Cardiac muscle cell (in vitro differentiated cells and primary cell): ENCODE results near the gene ZNF622. TPM values are rescaled to one million over a fixed set of nuclear protein-coding genes. Genes with fewer than 3 reads are reported as not detected.
A peak's percentile ranks its signal among the peaks of the same experiment; 100 is the strongest.

Experiments
- DNase-seq, 2 donors: peaks; one replicate each; pipeline versions ENCODE4 v3.0.0 to v3.0.0-alpha.2; 2010 to 2017; ENCODE audit warnings: low read depth in 1 of 2, low spot score in 1 of 2
- H3K27ac ChIP-seq: fragments of 200-600 bp; sonication (generic); 2 replicates; pipeline ENCODE4 v1.5.1; 2016
- H3K27me3 ChIP-seq: fragments of 200-600 bp; sonication (generic); 2 replicates; pipeline ENCODE4 v1.6.0; 2016; ENCODE audit warnings: control low read depth
- H3K36me3 ChIP-seq: fragments of 200-600 bp; sonication (generic); 2 replicates; pipeline ENCODE4 v1.5.1; 2016; ENCODE audit warnings: control low read depth
- H3K4me1 ChIP-seq: fragments of 200-600 bp; sonication (generic); 2 replicates; pipeline ENCODE4 v1.8.1; 2017; ENCODE audit warnings: low read depth, mild to moderate bottlenecking, mixed run types
- H3K4me3 ChIP-seq: fragments of 200-600 bp; sonication (generic); 2 replicates; pipeline ENCODE4 v1.5.1; 2016; ENCODE audit warnings: mild to moderate bottlenecking
- H3K9me3 ChIP-seq: fragments of 200-600 bp; sonication (generic); 2 replicates; pipeline ENCODE4 v1.5.1; 2017; ENCODE audit warnings: low read depth, mild to moderate bottlenecking, control low read depth
- polyA plus RNA-seq: library from polyadenylated mRNA; unstranded; fragments of >200 nt; fragmentation: Nextera tagmentation; extraction: Ambion mirVana; gene quantifications from 2 replicates; pipeline ENCODE4 v1.2.1, GENCODE V29; 2016
- total RNA-seq: library from RNA; depleted of rRNA; stranded (reverse); fragments of >200 nt; gene quantifications from 2 replicates; pipeline ENCODE4 v1.2.3, GENCODE V29; 2016
- TF ChIP-seq, protein P1 (sequence below): IDR thresholded peaks from 2 replicates; pipeline ENCODE4 v1.5.1; 2012; ENCODE audit warnings: low read depth, mild to moderate bottlenecking, low read length

ZNF622 gene
- total and polyA plus RNA-seq, 2 experiments from 2014 or later, result 42.4 to 44.3 TPM

DNA sequence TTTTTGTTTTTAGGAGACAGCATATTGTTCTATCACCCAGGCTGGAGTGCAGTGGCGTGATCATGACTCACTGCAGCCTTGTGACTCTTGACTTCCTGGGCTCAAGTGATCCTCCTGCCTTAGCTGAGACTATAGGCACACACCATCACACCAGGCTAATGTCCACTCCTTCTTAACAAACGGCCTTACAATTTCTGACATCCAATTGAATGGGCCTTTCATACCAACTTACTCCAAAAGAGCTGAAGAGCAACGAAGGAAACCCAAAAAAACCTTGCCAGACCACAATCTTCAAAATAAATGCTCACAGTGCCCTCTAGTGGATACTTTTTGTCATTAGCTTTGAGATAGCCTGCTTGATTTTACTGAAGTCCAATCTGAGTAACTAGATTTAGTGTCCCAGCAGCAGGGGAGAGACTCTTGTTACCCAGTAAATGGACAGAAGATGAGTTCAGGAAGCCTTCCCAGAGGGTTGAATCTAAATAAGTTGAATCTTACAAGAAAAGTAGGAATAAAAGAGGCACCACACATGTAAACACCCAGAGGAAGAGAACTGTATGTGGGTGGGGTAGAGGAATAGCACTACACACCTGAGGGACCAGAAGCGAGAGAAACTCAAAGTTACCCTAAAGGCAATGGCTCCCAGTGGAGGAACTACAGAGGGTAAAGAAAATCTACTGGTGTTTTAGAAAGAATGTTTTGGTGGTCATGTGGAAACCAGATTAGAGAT is 9.3 kb downstream of the ZNF622 start:
- Histone ChIP-seq H3K27me3 (no peaks in the 10 kb centered on the region), H3K9me3 (no peaks in the 10 kb centered on the region), H3K4me1 (no peaks in the 10 kb centered on the region), H3K27ac (no peak overlapping the region), H3K4me3 (no peak overlapping the region), H3K36me3 (peaks cover 46% of the 10 kb centered on the region)
- TF ChIP-seq, protein P1, sequence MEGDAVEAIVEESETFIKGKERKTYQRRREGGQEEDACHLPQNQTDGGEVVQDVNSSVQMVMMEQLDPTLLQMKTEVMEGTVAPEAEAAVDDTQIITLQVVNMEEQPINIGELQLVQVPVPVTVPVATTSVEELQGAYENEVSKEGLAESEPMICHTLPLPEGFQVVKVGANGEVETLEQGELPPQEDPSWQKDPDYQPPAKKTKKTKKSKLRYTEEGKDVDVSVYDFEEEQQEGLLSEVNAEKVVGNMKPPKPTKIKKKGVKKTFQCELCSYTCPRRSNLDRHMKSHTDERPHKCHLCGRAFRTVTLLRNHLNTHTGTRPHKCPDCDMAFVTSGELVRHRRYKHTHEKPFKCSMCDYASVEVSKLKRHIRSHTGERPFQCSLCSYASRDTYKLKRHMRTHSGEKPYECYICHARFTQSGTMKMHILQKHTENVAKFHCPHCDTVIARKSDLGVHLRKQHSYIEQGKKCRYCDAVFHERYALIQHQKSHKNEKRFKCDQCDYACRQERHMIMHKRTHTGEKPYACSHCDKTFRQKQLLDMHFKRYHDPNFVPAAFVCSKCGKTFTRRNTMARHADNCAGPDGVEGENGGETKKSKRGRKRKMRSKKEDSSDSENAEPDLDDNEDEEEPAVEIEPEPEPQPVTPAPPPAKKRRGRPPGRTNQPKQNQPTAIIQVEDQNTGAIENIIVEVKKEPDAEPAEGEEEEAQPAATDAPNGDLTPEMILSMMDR, result peak; percentile 60
- peak; percentile 77 to 87 for DNase-seq

DNA sequence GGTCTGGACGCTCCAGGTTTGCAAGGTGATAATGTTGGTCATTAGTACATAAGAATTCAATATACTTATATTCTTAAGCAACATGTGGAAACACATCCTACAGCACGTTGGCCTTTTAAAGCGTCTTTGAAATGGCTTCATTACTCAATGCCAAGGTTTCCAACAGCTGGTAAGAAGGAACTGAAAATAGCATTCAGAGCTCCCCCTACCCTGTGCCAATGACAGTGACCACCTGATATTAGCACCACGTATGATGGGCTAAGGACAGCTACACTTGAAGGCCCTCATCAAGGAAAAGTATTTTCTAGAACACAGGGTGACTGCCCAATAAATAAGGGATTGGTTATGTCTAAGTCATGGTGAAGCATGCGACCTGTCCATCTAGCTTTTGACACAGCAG is 9.9 kb downstream of the ZNF622 start:
- Histone ChIP-seq H3K9me3 (no peaks in the 10 kb centered on the region), H3K27ac (no peak overlapping the region), H3K27me3 (no peaks in the 10 kb centered on the region), H3K4me1 (no peaks in the 10 kb centered on the region), H3K4me3 (no peak overlapping the region), H3K36me3 (peaks cover 47% of the 10 kb centered on the region)
- peak in 1 of 2 donors; percentile 6 for DNase-seq
- TF ChIP-seq, protein P1, result no peak

DNA sequence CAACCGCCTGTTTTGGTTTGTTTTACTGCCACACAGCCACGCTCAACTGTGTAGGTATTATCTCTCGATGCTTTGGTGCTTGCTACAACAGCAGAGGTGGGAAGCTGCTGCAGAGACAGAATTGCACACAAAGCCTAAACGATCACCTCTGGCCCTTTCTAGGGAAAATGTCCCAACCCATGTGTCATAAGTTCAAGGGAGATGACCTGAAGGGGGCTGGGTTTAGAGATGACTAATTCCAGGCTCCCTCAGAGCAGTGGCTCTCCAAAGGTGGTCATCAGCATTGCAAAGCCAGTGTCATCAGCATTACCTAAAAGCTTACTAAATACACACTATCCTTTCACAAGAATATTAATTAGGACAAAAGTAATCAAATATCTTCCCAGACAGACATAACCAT is 10.9 kb downstream of the ZNF622 start:
- Histone ChIP-seq H3K4me3 (no peak overlapping the region), H3K27me3 (no peaks in the 10 kb centered on the region), H3K36me3 (peaks cover 49% of the 10 kb centered on the region), H3K4me1 (no peaks in the 10 kb centered on the region), H3K27ac (no peak overlapping the region), H3K9me3 (no peaks in the 10 kb centered on the region)
- no peak for DNase-seq
- TF ChIP-seq, protein P1, result no peak

DNA sequence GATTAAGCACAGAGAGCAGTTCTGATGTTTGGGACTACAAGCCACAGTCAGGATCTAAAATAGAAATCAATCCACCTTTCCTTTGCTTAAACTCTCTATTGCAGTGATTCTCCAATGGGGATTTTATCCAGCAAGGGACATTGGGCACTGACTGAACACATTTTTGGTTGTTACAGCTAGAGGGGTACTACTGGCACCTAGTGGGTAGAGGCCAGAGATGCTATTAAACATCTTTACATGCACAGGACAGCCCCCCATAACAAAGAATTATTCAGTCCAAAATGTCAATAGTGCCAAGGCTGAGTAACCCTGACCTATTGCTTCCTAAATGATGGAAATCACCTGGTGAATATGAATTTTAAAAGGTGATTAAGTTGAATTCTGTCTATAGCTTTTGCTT is 12.0 kb downstream of the ZNF622 start:
- Histone ChIP-seq H3K9me3 (no peaks in the 10 kb centered on the region), H3K36me3 (peaks cover 40% of the 10 kb centered on the region), H3K27ac (no peak overlapping the region), H3K27me3 (no peaks in the 10 kb centered on the region), H3K4me3 (no peak overlapping the region), H3K4me1 (no peaks in the 10 kb centered on the region)
- DNase-seq, result peak in 1 of 2 donors; percentile 39
- TF ChIP-seq, protein P1, result no peak

DNA sequence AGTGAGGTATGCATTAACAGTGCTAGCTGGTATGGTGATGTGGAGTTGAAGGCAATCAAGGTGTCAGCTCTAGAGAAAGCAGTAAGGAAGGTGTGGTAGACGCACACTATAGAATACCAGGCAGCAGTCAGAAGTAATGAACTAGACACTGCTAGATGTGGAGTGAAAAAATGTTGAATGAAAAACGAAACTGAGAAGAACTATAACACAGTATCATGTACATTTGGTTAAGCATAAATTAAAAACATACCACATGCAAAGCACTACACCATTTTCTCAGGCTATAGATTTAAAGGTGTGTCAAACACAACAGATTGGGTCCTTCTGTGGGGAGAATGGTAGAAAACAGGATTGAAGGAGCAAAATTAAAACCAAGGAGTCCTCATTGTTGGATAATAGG is 15.4 kb downstream of the ZNF622 start:
- no peaks in the 10 kb centered on the region for H3K9me3 ChIP-seq
- H3K36me3 ChIP-seq, result peaks cover 25% of the 10 kb centered on the region
- no peak overlapping the region for H3K27ac ChIP-seq
- DNase-seq, result no peak
- no peaks in the 10 kb centered on the region for H3K27me3 ChIP-seq
- no peaks in the 10 kb centered on the region for H3K4me1 ChIP-seq
- H3K4me3 ChIP-seq, result no peak overlapping the region
- TF ChIP-seq, protein P1, result no peak
